HG02938 (cell line): Measurements from ENCODE around the gene EDN2.

Experiments used
- ATAC-seq: cut with Tn5 transposase; IDR thresholded peaks from one replicate; pipeline ENCODE4 v1.9.1; 2021; ENCODE audit warnings: mild to moderate bottlenecking, moderate library complexity; ENCODE audit not compliant: unreplicated experiment

EDN2 gene

DNA sequence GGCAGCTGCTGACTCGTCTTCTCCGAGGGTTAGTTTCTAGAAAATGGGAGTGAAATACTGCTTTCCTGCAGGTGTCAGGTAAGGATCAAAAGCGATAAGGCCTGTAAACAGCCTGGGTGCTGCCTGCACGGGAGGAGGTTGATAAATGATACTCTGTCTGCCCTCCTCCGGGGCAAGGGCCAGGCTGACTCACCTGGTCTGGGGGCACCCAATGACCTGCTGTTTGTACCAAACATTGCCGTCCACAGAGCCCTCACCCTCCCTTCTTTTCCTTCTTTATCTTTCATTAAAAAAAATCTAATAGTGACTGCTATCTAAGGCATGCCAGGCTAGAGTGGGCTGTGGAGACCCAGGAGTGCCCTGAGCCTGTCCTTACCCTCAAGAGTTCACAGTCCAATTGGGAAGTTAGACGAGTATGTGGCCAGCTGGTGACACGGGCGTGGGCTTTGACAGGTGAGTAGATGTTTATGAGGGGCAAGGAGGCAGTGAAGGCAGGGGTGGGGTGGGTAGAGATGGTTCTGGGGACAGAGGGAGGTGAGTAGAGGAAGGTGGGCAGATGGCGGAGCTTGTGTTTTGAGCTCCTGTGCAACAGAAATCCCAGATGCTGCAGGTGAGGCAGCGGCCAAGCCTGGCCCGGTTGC is 16.2 kb downstream of the EDN2 start:
- no peak for ATAC-seq

DNA sequence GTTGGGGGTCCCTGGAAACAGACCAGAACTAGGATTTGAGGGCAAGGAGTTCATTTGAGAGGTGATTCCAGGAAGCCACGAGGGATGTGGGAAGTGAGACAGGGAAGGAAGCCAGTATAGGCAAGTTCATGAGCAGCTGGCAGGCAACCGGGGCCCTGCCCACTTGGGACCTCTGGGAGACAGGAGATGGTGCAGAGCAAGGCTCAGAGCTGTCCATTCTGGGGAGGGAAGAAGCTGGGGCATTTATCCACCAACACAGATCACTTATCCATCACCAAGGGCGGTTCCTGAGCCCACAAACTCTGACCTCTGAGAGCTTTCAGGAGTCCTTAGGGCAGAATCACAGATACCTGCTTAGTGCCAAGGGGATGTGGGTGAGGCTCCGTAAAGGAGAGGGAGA is 16.8 kb downstream of the EDN2 start:
- ATAC-seq, result no peak

DNA sequence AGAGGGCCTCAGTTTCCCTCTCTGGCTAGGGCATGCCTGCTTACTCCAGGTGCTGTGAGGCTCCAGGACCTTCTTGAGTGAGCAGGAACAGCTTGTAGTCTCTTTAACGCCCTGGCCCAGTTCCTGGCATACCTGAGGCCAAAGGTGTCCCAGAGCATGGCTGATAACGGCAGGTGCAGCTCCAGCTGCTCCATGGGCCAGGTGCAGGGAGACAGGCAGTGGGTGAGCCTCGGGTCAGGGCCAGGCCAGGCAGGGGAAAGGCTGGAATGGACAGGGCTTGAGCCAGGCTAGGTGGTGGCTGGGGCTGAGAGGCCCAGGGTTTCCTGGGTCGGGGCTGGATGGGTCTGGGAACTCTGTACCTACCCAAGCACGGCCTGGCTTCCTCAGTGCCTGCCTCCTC is 18.3 kb downstream of the EDN2 start:
- ATAC-seq, result no peak

DNA sequence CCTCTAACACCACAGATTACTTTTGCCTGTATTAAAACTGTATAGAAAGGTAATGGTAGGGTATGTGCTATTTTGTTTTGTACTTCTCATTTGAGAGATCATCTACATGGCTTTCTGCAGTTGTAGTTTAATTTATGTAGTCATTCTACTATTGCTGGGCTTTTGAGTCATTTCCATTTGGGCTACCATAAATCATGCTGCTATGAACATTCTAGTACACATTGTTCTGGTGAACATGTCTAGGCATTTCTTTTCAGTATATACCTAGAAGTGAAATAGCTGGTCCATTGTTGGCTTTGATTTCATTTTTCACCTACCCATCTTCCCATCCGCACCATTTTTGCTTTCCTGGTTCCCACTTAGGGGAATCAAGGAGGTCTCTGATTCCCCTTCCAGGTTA is 18.7 kb downstream of the EDN2 start:
- no peak for ATAC-seq

DNA sequence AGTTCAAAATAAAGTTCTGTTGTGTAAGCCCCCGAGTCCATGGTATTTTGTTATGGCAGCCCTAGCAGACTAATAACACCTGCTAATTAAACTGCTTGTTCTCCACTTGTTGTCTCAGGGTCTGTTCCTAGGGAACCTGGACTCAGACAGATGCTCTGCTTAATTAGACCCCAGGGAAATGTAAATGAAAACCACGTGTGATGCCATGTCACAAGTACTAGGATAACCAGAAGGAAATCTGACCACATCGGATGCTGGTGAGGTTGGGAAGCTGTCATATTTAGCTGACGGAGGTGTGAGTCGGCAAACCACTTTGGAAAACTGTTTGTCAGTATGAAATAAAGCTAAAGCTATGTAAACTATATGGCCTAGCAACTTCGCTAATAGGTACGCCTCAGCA is 19.6 kb downstream of the EDN2 start:
- ATAC-seq, result no peak

DNA sequence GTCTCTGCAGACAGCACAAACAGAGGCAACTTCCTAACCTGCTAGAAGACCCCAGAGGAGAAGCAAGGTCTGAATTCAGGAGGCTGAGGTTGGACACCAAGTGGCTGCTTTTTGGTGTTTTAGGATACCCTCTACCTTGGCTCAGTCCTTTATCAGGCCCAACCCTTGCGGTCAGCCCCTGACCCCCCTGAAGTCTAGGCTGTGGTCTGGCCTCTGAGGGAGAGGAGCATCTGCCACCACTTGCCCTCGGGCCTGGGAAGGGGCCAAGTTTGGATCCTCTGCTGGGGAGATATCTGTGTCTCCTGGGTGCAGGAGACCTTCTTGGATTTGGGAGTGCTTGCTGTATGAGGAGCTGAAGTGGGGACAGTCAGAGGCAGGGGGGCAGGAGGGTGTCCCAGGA is 21.0 kb downstream of the EDN2 start:
- no peak for ATAC-seq

DNA sequence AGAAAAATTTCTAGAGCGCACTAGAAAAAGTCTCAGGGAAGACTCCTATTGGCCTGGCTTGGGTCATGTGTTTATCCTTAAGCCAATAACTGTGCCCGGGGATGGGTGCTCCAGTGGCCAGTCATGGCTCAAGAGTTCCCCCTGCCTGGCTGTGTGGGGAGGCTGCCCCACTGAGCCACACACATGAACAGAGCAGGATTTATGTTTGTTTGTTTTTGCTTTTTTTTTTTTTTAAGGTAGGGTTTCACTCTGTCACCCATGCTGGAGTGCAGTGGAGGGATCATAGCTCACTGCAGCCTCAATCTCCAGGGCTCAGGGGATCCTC is 21.8 kb downstream of the EDN2 start:
- ATAC-seq, result no peak

DNA sequence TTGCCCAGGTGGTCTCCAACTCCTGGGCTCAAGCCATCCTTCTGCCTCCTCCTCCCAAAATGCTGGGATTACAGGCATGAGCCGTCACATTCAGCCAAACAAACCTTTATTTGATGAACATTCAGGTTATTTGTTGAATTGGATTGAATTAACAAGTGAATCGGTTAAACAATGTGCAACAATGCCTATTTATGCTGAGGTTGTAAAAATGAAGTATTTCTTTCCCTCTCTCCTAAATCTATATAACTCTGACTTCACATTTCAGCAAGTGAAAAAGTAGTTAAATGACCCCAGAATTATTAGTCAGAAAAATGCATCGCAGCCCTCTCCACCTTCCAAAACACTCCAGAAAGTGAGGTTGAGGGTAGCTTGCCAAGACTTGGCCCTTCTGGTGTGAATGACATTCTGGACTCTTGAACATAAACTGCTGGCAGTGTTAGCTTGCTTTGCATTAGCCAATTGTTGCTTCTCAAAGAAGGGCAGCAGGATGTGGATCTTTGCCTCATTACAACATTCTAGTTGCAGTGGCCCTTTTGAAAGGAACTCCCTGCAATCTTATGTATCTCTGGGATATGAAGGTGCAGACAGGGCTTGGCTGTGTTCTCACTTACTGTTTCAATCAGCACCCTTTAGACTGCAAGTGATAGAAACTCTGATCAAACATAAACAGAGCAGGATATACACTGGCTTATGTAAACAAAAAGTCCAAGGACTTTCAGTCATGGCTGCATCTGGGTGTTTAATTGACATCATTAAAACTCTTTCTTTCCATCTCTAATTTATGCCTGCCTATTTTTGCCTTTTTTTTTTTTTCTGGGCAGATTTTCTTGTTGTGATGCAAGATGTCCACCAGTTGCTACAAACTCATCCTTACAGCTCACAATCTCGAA is 22.4 kb downstream of the EDN2 start:
- ATAC-seq, result no peak

DNA sequence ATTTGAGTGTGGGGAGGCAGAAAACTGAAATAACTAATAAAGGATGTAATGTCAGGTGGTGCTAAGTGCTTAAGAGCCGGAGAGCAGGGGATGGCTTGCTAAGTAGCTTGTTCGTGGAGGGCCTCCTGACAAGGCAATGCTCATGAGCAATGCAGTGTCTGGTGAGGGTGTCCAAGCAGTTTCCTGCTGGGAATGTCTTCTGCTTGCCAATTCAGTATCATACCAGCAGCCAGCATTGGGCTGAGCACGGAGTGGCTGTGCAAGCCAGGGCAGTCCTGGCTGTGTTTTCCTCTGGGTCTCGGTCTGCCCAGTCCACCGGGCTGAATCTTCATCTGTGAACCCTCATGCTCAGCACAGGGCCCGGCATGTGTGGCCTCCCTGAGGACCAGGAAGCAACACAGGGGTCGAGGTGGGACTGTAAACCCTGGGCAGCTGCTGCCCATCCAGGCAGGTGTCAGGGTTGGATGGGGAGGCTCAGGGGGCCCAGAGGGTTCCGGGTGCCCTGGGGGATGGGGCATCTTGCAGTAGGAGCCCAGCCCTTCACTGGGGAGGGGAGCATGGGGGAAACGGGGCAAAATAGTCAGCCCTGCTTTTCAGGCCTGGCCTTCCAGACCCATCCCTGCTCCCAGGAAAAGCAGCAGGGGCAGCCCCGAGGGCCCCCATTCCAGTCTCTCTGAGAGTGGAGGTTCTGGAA is 27.5 kb downstream of the EDN2 start:
- ATAC-seq, result no peak

DNA sequence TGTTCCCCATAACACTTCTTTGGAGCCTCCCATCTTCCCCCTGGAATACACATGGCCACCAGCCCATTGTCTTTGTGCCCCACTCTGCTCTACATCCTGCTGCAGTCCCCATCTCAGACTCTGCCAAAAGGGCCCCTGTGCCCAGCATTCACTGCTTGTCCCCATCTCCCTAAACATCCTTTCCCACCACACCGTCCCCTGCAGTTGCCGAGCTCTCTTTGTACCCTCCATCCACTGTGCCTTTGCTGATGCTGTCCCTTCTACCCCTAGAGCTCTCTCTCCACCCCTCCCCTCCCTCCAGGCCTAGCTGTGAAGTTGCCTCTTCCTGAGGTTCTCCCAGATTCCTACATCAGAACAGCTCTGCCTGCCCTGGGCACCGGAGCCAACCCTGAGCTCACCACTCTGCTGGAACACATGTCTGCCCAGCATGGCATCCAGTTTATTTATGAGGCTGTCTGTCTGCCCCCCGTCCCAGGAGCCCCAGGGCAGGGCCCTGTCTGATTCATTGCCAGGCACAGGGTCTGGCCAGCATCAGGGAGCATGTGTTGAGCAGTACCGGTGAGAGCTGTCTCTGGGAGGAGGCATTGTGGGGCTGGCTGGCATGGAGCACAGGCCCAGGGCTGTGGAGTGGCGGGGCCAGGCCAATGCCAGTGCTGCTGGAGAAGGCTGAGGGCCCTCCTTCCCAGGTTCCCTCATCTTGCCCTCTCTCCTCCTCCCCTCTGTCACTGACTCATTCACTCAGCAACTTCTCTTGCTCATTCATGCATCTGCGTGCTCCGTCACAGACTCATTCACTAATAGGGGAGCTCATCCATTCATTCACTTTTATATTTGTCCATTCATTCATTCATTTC is 28.8 kb downstream of the EDN2 start:
- no peak for ATAC-seq

DNA sequence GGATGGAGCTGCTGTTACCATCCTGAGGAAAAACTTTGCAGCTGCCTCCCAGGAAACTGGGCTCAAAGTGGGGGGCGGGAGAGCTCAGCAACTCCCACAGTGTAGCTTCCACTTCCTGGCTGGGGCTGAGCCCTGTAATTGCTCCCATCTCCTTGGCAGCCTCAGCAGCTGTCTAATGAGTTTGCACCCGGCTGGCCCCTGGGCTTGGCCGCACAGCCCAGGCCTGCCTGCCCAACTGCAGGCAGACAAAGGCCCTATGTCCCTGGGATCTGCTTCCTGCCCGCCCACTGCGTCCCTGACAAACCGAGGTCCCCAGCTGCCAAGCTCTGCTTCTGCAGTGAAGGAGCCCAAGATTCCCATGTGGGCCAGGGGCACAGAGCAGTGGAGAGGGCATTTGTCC is 30.1 kb downstream of the EDN2 start:
- no peak for ATAC-seq

DNA sequence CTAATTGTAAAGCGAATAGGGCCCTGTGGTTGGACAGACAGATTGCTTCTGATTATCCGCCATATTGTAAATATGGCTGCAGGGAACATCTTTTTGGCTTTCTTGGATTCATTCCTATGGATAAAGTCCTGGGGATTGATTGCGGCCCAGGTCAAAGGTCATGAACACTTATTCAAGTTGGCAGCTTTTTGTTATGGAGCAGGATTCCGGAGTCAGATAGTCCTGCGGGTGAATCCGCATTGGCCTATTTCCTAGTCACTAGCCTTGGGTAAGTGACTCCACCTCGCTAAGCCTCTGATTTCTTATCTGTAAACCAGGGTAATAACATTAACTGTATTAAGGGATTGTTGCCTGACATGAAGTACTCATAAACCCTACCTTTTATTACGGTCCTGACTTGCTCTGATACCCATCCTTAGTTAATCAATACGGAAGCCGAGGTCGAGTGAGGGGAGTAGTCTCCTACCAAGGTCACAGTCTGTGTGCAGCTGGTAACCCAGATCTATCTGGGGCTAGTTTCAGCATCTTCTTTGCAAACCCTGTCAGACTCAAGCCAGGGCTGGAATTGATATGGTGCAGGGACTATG is 31.7 kb downstream of the EDN2 start:
- ATAC-seq, result no peak

DNA sequence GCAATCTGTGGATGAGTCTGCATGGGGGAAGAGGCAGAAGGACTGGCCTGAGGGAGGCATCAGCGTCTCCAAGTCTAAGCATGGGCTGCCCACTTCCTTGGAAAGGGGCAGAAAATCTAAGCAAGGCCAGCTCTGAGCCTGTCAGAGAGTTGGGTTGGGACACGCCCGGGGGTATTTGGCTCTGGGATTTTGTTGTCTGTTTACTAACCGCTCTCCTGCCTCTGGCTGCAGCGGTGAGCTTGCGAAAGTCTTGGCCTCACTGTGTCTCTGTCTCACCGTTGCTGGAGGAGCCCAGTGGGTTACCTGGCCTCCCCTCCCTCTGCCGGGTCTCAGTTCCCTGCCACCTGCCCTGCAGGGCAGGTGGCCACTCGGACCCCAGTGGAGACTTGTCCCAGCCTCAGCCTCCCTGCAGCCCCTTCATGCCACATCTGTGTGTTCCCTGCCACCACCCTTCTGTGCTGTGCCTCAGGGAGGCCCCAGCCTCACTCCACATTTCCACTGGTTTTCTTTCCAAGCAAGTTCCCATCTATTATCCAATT is 33.7 kb downstream of the EDN2 start:
- no peak for ATAC-seq

DNA sequence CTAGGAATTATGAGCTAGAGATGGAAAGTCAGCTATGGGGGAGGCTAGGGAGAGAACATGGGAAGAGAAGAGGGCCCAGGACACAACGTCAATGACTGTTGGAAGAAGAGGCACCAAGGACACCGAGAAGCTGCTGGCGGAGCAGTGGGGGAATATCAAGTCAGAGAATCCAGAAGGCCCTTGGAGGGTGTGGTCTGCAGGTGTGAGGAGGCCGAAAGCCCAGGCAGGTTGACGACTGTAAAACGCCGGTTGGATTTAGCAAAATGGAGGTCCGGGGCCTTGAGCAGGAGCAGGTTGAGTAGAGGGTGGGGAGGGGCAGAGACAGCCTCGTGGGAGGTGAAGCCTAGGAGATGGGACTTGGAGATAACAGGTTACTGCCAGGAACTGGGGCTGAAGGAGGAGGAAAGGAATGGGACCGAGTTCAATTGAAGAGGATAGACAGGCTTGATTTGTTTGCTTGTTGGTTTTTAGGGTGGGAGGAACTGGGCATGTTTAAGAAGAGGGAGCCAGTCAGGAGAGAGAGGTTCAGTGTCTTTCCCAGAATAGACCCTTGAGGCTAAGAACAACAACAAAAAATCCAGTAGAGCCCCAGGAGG is 35.1 kb downstream of the EDN2 start:
- no peak for ATAC-seq

DNA sequence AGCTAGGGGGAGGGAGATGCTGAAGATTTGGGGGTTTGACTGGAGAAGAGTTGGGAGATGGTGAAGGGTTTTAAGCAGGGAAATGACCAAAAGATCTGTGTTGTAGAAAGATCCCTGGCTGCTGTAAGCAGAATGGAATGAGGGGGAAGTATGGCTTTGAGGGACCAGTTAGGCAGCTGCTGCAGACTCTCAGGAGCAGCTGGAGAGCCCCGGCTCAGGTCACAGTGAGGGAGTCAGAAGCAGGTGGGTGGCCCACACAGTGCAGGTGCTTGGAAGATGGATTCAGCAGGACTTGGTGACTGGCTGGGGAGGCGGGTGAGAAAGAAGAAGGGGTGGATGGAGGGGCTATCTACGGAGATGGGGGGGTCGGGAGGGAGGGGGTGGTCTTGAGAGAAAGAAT is 35.7 kb downstream of the EDN2 start:
- no peak for ATAC-seq

DNA sequence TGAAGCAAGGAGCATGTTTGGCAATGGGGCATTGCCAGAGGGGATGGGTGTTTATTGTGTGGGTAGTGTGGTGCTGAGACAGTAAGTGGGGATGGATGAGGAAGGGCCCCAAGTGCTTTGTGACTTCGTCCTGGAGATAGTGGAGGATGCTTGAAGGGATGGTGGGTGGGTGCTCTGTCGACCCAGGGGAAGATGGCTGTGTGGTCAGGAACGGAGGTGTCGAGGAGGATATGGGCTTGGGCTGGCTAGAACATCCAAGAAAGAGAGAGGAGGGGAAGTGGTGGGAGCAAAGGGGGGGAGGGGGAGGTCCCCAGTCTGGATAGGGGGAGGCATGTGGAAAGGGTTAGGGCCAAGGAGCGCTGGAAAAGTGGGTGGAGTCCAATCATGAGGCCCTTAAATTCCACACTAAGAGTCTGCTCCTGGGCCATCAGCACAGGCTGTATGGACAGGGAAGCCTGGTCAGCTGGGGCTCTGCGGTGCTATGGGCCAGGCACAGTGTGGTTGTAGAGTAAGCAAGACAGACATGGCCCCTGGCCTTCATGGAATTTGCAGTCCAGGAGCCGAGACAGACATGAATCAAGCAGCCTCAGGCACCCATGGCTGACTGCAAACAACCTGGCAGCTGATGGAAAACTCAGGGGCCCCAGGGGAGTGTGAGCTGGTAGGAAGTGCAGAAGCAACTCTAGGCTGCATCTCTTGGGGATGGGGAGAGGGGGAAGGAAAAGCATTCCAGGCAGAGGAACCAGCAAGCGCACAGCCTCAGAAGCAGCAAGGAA is 36.3 kb downstream of the EDN2 start:
- no peak for ATAC-seq

DNA sequence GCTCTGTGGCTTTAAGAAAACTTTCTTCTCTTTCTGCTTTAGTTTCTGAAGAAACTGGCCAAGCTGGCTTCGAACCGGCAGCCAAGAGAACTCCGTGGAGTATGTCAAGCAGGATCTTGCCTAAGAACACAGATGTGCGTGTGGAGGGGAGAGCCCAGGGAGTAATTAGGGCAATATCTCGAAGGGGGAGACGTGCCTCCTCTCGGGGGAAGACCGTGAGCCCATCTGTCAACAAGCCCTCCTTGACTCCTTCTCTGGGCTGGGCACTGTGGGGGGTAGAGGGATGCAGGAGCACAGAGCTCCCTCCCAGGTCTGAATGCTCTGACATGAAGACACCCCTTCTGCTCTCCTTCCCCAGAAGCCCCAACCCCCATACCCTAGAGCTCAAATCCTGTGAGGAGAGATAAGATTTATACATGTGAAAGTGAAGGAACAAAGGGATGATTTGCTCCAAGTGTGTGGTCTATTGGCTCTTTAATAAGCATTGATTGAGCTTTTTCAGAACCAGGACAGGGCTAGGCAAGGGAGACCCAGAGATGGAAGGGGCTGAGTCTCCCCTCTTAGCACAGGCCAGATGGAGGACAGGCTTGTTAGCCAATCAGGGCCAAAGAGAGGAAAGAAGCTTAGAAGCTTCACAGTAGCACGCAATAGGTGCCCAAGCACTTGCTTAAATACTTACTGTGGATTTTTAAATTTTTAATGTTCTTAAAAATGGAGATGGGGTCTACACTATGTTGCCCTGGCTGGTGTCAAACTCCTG is 37.5 kb downstream of the EDN2 start:
- no peak for ATAC-seq

DNA sequence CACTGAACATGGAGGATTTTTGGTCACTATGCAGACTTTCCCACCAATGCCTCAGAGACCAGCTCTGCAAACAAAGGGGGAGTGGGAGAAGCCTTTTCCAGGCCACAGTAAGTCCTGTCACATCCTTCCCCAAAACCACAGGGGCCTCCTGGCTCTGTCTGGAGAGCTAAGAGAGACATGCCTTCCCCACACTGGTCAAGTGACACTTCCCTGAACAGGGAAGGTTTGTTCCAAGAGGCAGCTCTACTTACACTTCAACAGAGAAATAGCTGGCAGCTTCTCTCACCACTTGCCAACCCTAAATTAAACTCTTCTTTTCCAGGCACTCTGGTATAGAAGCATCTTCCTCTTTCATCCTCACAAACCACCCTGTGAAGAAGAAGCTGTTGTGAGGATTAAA is 39.7 kb downstream of the EDN2 start:
- ATAC-seq, result no peak

DNA sequence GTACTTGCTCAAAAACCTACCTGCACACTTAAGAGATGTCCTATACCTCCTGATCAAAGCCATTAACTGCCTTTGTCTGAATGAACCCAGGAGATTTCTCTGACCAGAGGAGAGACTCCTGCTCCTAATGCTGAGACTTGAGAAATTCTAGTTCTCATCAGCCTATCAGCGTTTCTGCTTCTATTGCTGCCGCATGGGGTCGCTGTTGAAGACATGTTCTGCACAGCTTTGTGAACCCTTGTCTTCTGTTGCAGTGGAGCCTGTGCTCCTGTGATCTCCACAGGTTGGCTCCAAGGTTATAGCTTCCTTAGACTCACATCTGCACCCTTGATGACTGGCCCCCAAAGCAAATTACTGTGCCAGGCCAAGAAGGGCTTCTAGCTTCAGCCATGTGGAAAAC is 40.2 kb downstream of the EDN2 start:
- no peak for ATAC-seq
